H1 (cell line): ENCODE measurements around the gene PLCB4. TPM values are rescaled to one million over a fixed set of nuclear protein-coding genes. Genes with fewer than 3 reads are reported as not detected.

ENCODE experiments used
- CTCF ChIA-PET: fragments of 300-600 bp; sonication (Branson Sonifier 250); formaldehyde crosslinking; loops from one replicate; lab custom pipeline; 2021; ENCODE audit not compliant: partially characterized antibody; lab: Charles Lee
- POLR2A ChIA-PET: fragments of 300-600 bp; sonication (Branson Sonifier 250); formaldehyde crosslinking; loops from one replicate; lab custom pipeline; 2021; ENCODE audit warnings: inconsistent platforms; ENCODE audit not compliant: partially characterized antibody; lab: Charles Lee
- DNase-seq, 2 experiments: peaks; one replicate each; pipeline versions ENCODE4 v3.0.0 to v3.0.0-alpha.2; 2010 to 2022; ENCODE audit warnings: low spot score in 2 of 2, low read depth in 1 of 2, mixed read lengths in 1 of 2
- FAIRE-seq: peaks from 2 replicates; lab custom pipeline; 2011; peaks lifted over from hg19 to GRCh38; lab: Jason Lieb, UNC
- H2AFZ ChIP-seq: 2 replicates; pipeline ENCODE4 v1.8.1; 2012; ENCODE audit warnings: low read length, inconsistent platforms
- H2AK5ac ChIP-seq: 2 replicates; pipeline ENCODE4 v1.6.1; 2013; ENCODE audit warnings: low read depth, low read length
- H2BK120ac ChIP-seq: replicated peaks from 2 replicates; pipeline ENCODE3; 2013; ENCODE audit warnings: low read depth, low read length, inconsistent platforms
- H2BK12ac ChIP-seq: 2 replicates; pipeline ENCODE4 v1.6.1; 2013; ENCODE audit warnings: low read depth, low read length
- H2BK15ac ChIP-seq: 2 replicates; pipeline ENCODE4 v1.6.1; 2013; ENCODE audit warnings: low read length
- H2BK20ac ChIP-seq: 2 replicates; pipeline ENCODE4 v1.6.1; 2013; ENCODE audit warnings: low read length
- H2BK5ac ChIP-seq: 2 replicates; pipeline ENCODE4 v1.6.1; 2013; ENCODE audit warnings: low read depth, low read length
- H3K14ac ChIP-seq: 2 replicates; pipeline ENCODE4 v1.6.1; 2013; ENCODE audit warnings: inconsistent platforms; ENCODE audit not compliant: insufficient read length
- H3K18ac ChIP-seq: 2 replicates; pipeline ENCODE4 v1.6.1; 2013; ENCODE audit warnings: low read length; ENCODE audit errors: extremely low read depth
- H3K23ac ChIP-seq: 2 replicates; pipeline ENCODE4 v1.6.1; 2013; ENCODE audit warnings: inconsistent platforms; ENCODE audit not compliant: insufficient read length
- H3K23me2 ChIP-seq: 2 replicates; pipeline ENCODE4 v1.6.1; 2013; ENCODE audit warnings: low read depth, low read length
- H3K27ac ChIP-seq: 2 replicates; pipeline ENCODE4 v1.6.1; 2011; ENCODE audit warnings: low read depth, low read length, inconsistent platforms
- H3K27me3 ChIP-seq, 4 experiments: replicated peaks in 1 of 4; 1 replicate in 1 of 4; 2 replicates in 3 of 4; pipeline versions ENCODE4 v1.6.1 to v1.8.1; 2011 to 2013; ENCODE audit warnings: low read length in 3 of 4, mild to moderate bottlenecking in 3 of 4, inconsistent platforms in 2 of 4, mixed read lengths in 2 of 4, moderate library complexity in 1 of 4; ENCODE audit not compliant: control insufficient read depth in 3 of 4, insufficient read depth in 3 of 4; ENCODE audit errors: extremely low read depth in 1 of 4
- H3K36me3 ChIP-seq, 4 experiments: 2 replicates each; pipeline versions ENCODE4 v1.6.1 to v1.8.1; 2011 to 2013; ENCODE audit warnings: mild to moderate bottlenecking in 4 of 4, low read length in 3 of 4, moderate library complexity in 2 of 4, control low read depth in 1 of 4, inconsistent platforms in 1 of 4; ENCODE audit not compliant: insufficient read depth in 4 of 4, control insufficient read depth in 2 of 4
- H3K4ac ChIP-seq: replicated peaks from 2 replicates; pipeline ENCODE3; 2013; ENCODE audit warnings: low read length, low read depth, mixed read lengths, inconsistent platforms; ENCODE audit not compliant: insufficient read length
- H3K4me1 ChIP-seq, 4 experiments: replicated peaks in 1 of 4; 1 replicate in 1 of 4; 2 replicates in 3 of 4; pipeline versions ENCODE4 v1.6.1 to v1.8.1; 2011 to 2013; ENCODE audit warnings: low read length in 3 of 4, inconsistent platforms in 2 of 4, mixed read lengths in 1 of 4; ENCODE audit not compliant: insufficient read depth in 4 of 4, control insufficient read depth in 3 of 4
- H3K4me2 ChIP-seq, 2 experiments: 2 replicates each; pipeline versions ENCODE4 v1.6.1 to v1.8.1; 2011 to 2013; ENCODE audit warnings: low read depth in 2 of 2, low read length in 2 of 2, control low read depth in 1 of 2, inconsistent platforms in 1 of 2, mild to moderate bottlenecking in 1 of 2; ENCODE audit not compliant: insufficient read depth in 1 of 2
- H3K4me3 ChIP-seq, 4 experiments: fragments of 200-600, 300-600 bp in 1 of 4; sonication (generic), shearing (Covaris generic), sonication (Bioruptor Twin) in 1 of 4; 2 replicates each; pipeline versions ENCODE4 v1.5.1 to v1.8.1; 2011 to 2016; ENCODE audit warnings: low read length in 4 of 4, low read depth in 3 of 4, control low read depth in 2 of 4, inconsistent platforms in 2 of 4, mild to moderate bottlenecking in 2 of 4, mixed read lengths in 1 of 4, moderate library complexity in 1 of 4; ENCODE audit not compliant: insufficient read depth in 2 of 4; ENCODE audit errors: extremely low read depth in 1 of 4
- H3K56ac ChIP-seq: replicated peaks from 2 replicates; pipeline ENCODE3; 2013; ENCODE audit warnings: low read depth, mild to moderate bottlenecking, mixed read lengths, low read length, inconsistent platforms; ENCODE audit not compliant: insufficient read length
- H3K79me1 ChIP-seq: 2 replicates; pipeline ENCODE4 v1.6.1; 2013; ENCODE audit warnings: low read depth, low read length, control low read depth
- H3K79me2 ChIP-seq, 2 experiments: 2 replicates each; pipeline versions ENCODE4 v1.6.1 to v1.8.1; 2012 to 2013; ENCODE audit warnings: low read length in 2 of 2, mild to moderate bottlenecking in 2 of 2, inconsistent platforms in 1 of 2; ENCODE audit not compliant: insufficient read depth in 2 of 2, control insufficient read depth in 1 of 2
- H3K9ac ChIP-seq, 4 experiments: replicated peaks in 1 of 4; 1 replicate in 1 of 4; 2 replicates in 3 of 4; pipeline versions ENCODE4 v1.6.1 to v1.8.1; 2011 to 2013; ENCODE audit warnings: low read depth in 3 of 4, low read length in 3 of 4, control low read depth in 2 of 4, mild to moderate bottlenecking in 2 of 4, moderate library complexity in 2 of 4, inconsistent platforms in 1 of 4; ENCODE audit errors: extremely low read depth in 1 of 4
- H3K9me3 ChIP-seq, 2 experiments: 2 replicates each; pipeline versions ENCODE4 v1.6.1 to v1.8.1; 2012 to 2013; ENCODE audit warnings: mild to moderate bottlenecking in 2 of 2, moderate library complexity in 2 of 2, control low read depth in 1 of 2, inconsistent platforms in 1 of 2, low read depth in 1 of 2, low read length in 1 of 2, mixed read lengths in 1 of 2; ENCODE audit not compliant: insufficient read depth in 2 of 2
- H4K20me1 ChIP-seq, 2 experiments: replicated peaks in 1 of 2; 2 replicates each; pipeline versions ENCODE3 to v1.8.1; 2011 to 2013; ENCODE audit warnings: inconsistent platforms in 2 of 2, low read length in 2 of 2, mild to moderate bottlenecking in 1 of 2; ENCODE audit not compliant: insufficient read depth in 2 of 2, control insufficient read depth in 1 of 2
- H4K5ac ChIP-seq: 2 replicates; pipeline ENCODE4 v1.6.1; 2013; ENCODE audit warnings: low read length, low read depth, mixed read lengths, inconsistent platforms; ENCODE audit not compliant: insufficient read length
- H4K8ac ChIP-seq: 2 replicates; pipeline ENCODE4 v1.8.0; 2013; ENCODE audit warnings: mild to moderate bottlenecking, moderate library complexity, low read length, inconsistent platforms; ENCODE audit not compliant: insufficient read depth; ENCODE audit errors: extremely low read depth
- H4K91ac ChIP-seq: replicated peaks from 2 replicates; pipeline ENCODE3; 2013; ENCODE audit warnings: low read length, mixed read lengths, inconsistent platforms; ENCODE audit not compliant: insufficient read length
- BACH1 ChIP-seq: IDR thresholded peaks from 2 replicates; pipeline ENCODE4 v1.6.1; 2012; ENCODE audit warnings: low read length, improper control_type of control experiment
- CEBPB ChIP-seq: IDR thresholded peaks from 2 replicates; pipeline ENCODE4 v1.6.1; 2012; ENCODE audit warnings: low read depth, low read length
- CREB1 ChIP-seq: IDR thresholded peaks from 2 replicates; pipeline ENCODE4 v1.6.1; 2012; ENCODE audit warnings: inconsistent platforms
- EGR1 ChIP-seq: IDR thresholded peaks from 2 replicates; pipeline ENCODE4 v1.6.1; 2011; ENCODE audit warnings: low read depth, low read length, borderline replicate concordance
- POLR2A ChIP-seq, 2 experiments: IDR thresholded peaks; 1 replicate in 1 of 2; 2 replicates in 1 of 2; pipeline ENCODE4 v1.6.1; 2011; ENCODE audit warnings: low read depth in 2 of 2, low read length in 2 of 2, mild to moderate bottlenecking in 2 of 2; ENCODE audit errors: control extremely low read depth in 1 of 2
- RBBP5 ChIP-seq: IDR thresholded peaks from 2 replicates; pipeline ENCODE4 v1.7.1; 2012; ENCODE audit warnings: low read depth, mild to moderate bottlenecking, inconsistent platforms, low read length, moderate library complexity, borderline replicate concordance
- RFX5 ChIP-seq: IDR thresholded peaks from 2 replicates; pipeline ENCODE4 v1.6.1; 2011; ENCODE audit warnings: low read depth, low read length, improper control_type of control experiment, borderline replicate concordance
- RNF2 ChIP-seq: fragments of 200-900, 300-1000 bp; sonication (generic); IDR thresholded peaks from 2 replicates; pipeline ENCODE4 v1.7.1; 2016; ENCODE audit warnings: borderline replicate concordance, low read depth, mild to moderate bottlenecking, antibody characterized with exemption, low read length; ENCODE audit not compliant: poor library complexity, severe bottlenecking; ENCODE audit errors: missing control alignments
- SIN3A ChIP-seq, 2 experiments: IDR thresholded peaks in 1 of 2; conservative IDR thresholded peaks in 1 of 2; 2 replicates each; pipeline ENCODE4 v1.6.1; 2011 to 2012; ENCODE audit warnings: low read length in 2 of 2, improper control_type of control experiment in 1 of 2, low read depth in 1 of 2, mild to moderate bottlenecking in 1 of 2
- SP1 ChIP-seq: IDR thresholded peaks from 2 replicates; pipeline ENCODE4 v1.6.1; 2011; ENCODE audit warnings: low read depth, low read length
- SP2 ChIP-seq: IDR thresholded peaks from 2 replicates; pipeline ENCODE4 v1.6.1; 2012; ENCODE audit warnings: mild to moderate bottlenecking, low read length, inconsistent platforms
- TBP ChIP-seq: IDR thresholded peaks from 2 replicates; pipeline ENCODE4 v1.6.1; 2011; ENCODE audit warnings: low read depth, low read length, improper control_type of control experiment
- WGBS, 2 experiments: shearing (Covaris generic) in 1 of 2; methylation state at CpG; one replicate each; pipeline versions ENCODE4 v1.1.6 to v1.1.7; 2013 to 2015; ENCODE audit warnings: low lambda C conversion rate in 2 of 2, mixed read lengths in 2 of 2, inconsistent platforms in 1 of 2, low coverage in 1 of 2, missing lambda C conversion rate in 1 of 2; ENCODE audit not compliant: insufficient replicate concordance in 2 of 2, insufficient coverage in 1 of 2, insufficient read length in 1 of 2; ENCODE audit errors: extremely low coverage in 1 of 2, missing lambda C conversion rate in 1 of 2; 5-methylcytosine and 5-hydroxymethylcytosine counted together
- polyA plus RNA-seq, 7 experiments: library from polyadenylated mRNA; depleted of rRNA in 3 of 7; stranded (reverse) in 5 of 7; unstranded in 2 of 7; fragments of >200 nt in 5 of 7; fragments of 200-250 nt in 2 of 7; gene quantifications; 1 replicate in 5 of 7; 2 replicates in 1 of 7; 4 replicates in 1 of 7; pipeline versions ENCODE4 v1.2.1 to v1.2.3, GENCODE V29; 2011 to 2013; ENCODE audit warnings: missing spikeins in 2 of 7, mixed read lengths in 2 of 7
- total RNA-seq: library from RNA; stranded (reverse); fragmentation: NEBNext Ultra II Directional; extraction: Animal tissue kit (Norgen Biotek cat#: 25700); gene quantifications from 2 replicates; pipeline ENCODE4 v1.2.1, GENCODE V29; 2021
- TF ChIP-seq, protein P1 (sequence below): IDR thresholded peaks from 2 replicates; pipeline ENCODE4 v1.6.1; 2012; ENCODE audit warnings: inconsistent platforms

PLCB4 gene
- total and polyA plus RNA-seq, 2 of the 8 experiments (the other 6 are each of a cell fraction or from before 2014, with no cell fraction given) = 3.2 to 14.1 TPM

DNA sequence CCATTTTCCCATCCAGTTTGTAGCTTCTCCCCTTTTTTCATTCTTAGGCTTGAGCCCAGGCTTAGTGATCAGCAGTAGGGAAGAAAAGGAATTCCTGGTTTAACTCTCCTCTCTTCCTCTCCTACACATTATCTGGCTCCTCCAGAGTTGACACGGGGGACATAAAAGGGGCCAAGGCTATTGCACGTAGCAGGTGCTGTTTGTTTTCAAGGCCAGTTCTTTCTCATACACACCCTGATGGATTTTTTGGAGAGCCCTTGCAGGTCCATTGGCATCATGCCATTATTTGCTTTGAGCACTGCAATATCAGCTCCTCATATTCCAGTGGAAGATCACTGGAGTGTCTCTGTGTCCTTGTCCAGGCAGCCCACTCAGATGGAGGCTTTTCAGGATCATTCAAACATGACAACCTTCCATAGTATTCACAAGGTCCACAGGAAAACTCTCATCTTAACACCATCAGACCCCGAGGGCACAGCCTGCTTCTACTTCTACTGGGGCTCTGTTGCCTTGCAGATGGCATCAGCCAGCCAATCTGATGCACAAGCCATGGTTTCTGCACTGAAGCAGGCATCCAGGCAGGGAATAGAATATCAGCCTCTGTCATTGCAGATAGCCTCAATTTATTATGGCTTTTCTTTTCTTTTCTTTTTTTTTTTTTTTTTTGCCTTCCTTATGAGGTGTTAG is 18.8 kb downstream of the PLCB4 start:
- Histone ChIP-seq H3K27ac (no peak overlapping the region), H3K9ac (no peak overlapping the region), H3K36me3 (no peaks in the 10 kb centered on the region), H3K79me2 (peaks cover 0 to 22% of the 10 kb centered on the region in 2 experiments; a peak in 1 of 4 replicates), H3K4me1 (peaks cover 0 to 4% (median 1%) of the 10 kb centered on the region in 4 experiments; a peak in 2 of 7 replicates), H2BK15ac (no peak overlapping the region), H2BK20ac (no peak overlapping the region), H3K23ac (no peak overlapping the region), H3K56ac (no peak overlapping the region), H4K5ac (no peak overlapping the region), H3K27me3 (no peaks in the 10 kb centered on the region), H3K4me2 (no peak overlapping the region), H3K18ac (no peak overlapping the region), H2BK12ac (no peak overlapping the region), H2BK120ac (no peak overlapping the region), H3K79me1 (peaks cover 9% of the 10 kb centered on the region; the same call in 1 of the 2 replicates), H3K9me3 (no peaks in the 10 kb centered on the region), H4K8ac (no peak overlapping the region), H3K4ac (no peak overlapping the region), H3K14ac (no peak overlapping the region), H3K23me2 (no peaks in the 10 kb centered on the region), H4K91ac (no peak overlapping the region), H3K4me3 (no peak overlapping the region), H2AFZ (no peak overlapping the region), H4K20me1 (no peaks in the 10 kb centered on the region), H2BK5ac (no peak overlapping the region), H2AK5ac (no peak overlapping the region)
- WGBS, 2 experiments = 82% methylated on average over 3 of the region's 3 CpGs; no CpG with 5 or more reads in 1 of the 2 experiments
- ChIA-PET CTCF (interaction anchor here (0.5 to 1.0 kb wide), 2 partner anchors 306 to 416 kb away, joined by 3 read pairs; no protein-coding TSS in a partner anchor), POLR2A (no interaction called here)
- FAIRE-seq (no peak), DNase-seq (no peak)
- TF ChIP-seq CREB1 (no peak), TBP (no peak), CEBPB (no peak), SP1 (no peak), EGR1 (no peak), BACH1 (no peak), SP2 (no peak), RFX5 (no peak), SIN3A (conservative IDR thresholded peaks at IDR 0.05 in 1 of 2, IDR thresholded peaks at IDR 0.05 in 1 of 2; ENCODE audit: low read depth in 1 of 2, low read length in 2 of 2) (no peak), RNF2 (no peak), RBBP5 (no peak), POLR2A (IDR thresholded peaks at IDR 0.05; ENCODE audit: control extremely low read depth in 1 of 2, low read depth in 2 of 2, low read length in 2 of 2) (no peak)
- TF ChIP-seq, protein P1, sequence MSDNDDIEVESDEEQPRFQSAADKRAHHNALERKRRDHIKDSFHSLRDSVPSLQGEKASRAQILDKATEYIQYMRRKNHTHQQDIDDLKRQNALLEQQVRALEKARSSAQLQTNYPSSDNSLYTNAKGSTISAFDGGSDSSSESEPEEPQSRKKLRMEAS = no peak
